H54 (cell line): ENCODE measurements around the gene RASGRP1.

Experiments used
- DNase-seq: peaks from one replicate; pipeline ENCODE4 v3.0.0; 2011; ENCODE audit warnings: low spot score, mixed read lengths; ENCODE audit not compliant: insufficient read length
- FAIRE-seq: peaks from 3 replicates; lab custom pipeline; 2011; peaks lifted over from hg19 to GRCh38; lab: Jason Lieb, UNC
- POLR2A ChIP-seq: IDR thresholded peaks from 2 replicates; pipeline ENCODE4 v1.6.1; 2011; ENCODE audit warnings: low read depth, mild to moderate bottlenecking, low read length

The RASGRP1 gene

DNA sequence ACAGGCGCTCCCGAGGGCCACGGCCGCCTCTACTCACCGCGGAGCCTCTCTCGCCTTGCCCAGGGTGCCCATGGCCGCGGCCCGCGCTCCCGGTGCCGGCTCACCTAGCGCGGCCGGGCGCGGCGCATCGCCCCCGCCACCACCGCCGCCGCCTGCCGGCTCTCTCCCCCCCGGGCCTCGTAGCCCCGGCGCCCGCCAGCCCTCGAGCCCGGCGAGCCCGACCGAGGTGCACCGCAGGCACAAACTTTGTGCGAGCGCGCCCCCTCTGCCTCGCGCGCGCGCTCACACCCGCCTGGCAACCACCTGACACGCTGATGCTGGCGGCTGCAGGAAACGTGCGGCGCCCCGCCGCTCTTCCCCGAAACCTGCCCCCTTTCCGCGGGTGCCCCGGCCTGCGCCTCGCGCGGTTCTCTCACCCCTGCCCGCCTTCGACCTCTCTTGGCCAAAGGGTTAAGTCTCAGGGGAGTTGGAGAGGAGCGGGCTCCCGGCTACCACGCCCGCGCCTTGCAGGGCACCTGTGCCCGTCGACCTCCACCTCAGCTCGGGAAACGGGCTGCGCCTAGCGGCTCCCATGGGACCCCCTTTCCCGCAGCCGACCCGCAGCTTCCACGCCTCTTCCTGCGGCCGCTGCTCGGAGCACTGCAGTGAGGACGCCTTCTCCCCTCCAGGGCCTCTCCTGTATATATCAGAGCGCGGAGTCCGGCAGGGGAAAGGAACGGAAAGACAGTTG lies at the start of gene RASGRP1:
RASGRP1 (minus strand) TSS at position 258 of the 730 bp plus-strand sequence; CDS start at position 72, 186 bp downstream.
- FAIRE-seq (no peak), DNase-seq (no peak)
- no peak for TF ChIP-seq POLR2A

DNA sequence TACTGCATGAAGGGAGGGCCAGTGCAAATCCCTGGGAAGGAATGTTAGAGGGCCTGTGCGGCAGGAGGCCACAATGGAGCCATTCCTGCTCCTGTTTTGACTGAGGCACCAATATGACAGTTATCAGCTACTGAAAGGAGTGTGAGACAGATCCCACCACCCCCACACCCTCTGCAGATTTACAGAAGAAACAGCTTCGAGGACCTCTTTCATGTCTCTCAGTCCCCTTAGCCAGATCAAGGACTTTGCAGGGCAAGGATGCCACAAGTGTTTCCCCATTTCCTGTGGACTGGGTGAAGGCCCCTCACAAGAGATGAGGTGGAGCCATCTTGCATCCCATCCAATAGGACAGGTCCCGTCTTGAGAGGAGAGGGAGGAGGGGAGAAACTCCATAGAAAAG lies 48.5 kb upstream of the RASGRP1 start:
- no peak for FAIRE-seq
- no peak for DNase-seq
- TF ChIP-seq POLR2A: no peak

DNA sequence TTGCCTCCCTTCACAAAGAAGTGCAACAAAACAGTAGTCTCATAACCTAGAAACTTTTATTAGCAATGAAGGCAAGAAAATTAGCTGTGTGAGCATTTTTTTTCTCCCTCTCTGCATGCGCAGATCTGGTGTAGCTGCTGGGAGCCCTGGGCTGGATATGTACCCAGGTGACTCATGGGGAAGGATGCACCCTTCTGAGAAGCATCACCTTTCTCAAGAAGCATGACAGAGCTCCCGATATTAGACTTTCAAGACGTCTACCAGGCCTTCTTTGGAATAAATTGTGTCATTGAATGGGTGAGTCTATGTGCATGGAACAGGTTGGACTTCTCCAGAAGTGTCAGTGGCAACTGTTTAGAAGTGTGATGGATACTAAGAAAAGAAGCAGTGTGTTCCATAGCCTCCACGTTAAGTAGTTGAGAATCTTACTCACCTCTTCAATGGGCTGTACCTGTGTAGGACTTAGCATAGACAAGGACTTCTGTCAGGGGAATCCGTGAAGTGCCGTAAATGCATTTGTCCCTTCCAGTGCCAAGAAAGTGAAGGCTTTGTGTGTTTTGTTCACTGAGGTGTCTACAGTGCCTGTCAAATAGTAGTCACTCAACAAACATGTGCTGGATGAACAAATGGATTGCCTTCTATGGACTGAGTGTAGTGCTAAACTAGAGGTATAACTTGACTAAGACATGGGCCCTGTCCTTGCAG lies 47.7 kb upstream of the RASGRP1 start:
- DNase-seq (no peak), FAIRE-seq (no peak)
- no peak for TF ChIP-seq POLR2A

DNA sequence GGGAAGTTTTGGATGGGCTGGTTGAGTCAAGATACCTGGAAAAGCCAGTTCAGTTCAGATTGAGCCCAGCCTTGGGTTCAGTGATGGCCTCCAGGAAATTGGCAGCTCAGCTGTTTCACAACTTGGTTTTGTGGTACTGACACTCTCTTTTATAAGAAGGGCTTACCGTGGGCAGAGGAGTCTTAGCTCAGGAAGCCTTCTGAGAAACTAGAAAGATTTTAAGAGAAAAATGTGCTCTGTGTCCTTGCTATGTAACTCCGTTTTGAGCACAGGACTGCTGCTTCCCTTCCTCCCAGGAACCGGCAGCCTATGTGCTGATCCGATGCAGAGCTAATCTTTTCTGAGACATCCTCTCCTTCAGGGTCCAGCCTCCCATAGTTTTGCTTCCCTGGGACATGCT lies 46.6 kb upstream of the RASGRP1 start:
- FAIRE-seq (no peak), DNase-seq (no peak)
- no peak for TF ChIP-seq POLR2A

DNA sequence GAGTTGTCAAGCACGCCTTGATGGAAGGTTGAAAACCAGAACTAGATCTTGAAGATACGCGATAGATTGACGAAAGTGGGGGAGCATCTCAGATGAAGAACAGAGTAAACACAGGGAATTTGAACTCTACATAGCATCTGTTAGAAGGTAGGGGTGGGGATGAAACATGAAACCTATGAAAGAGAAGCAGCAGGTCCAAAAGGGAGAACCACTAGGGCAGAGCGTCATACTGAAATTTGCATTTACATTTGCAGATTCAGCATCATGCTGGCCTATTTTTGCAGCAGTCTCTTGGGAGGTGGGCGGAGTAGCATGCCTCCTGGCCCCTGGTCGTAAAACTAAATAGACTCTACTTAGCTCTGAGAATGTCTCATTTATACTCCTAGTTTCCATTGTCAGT lies 46.1 kb upstream of the RASGRP1 start:
- DNase-seq: no peak
- TF ChIP-seq POLR2A: no peak
- FAIRE-seq: no peak

DNA sequence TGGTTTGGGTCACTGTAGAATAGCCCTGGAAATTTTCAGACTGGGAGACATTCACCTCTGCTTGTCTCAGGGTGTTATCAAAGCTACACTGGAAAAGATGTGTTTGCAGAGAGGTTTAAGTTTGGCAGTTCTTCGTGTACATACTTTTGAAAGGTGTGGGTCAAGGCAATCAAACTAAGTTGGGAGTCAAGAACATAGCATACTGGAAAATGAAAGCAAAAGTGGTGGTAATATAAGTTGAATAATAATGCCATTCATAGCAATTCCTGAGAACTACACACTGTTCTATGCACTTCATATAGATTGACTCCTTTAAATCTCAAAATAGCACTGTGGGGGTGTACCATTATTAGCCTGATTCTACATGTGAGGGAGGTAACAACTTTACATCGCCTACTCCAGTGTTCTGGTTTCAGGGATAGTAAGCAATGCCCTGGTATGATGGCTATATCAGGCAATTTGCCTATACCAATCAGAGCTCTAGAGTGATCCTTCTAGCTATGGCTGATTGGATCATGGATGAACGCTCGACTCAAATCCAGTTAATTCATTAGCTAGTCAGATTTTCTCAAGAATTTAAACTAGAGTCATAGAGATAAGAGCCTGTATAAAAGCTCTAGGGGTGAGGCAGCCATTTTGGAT lies 44.6 kb upstream of the RASGRP1 start:
- DNase-seq: no peak
- no peak for TF ChIP-seq POLR2A
- no peak for FAIRE-seq

DNA sequence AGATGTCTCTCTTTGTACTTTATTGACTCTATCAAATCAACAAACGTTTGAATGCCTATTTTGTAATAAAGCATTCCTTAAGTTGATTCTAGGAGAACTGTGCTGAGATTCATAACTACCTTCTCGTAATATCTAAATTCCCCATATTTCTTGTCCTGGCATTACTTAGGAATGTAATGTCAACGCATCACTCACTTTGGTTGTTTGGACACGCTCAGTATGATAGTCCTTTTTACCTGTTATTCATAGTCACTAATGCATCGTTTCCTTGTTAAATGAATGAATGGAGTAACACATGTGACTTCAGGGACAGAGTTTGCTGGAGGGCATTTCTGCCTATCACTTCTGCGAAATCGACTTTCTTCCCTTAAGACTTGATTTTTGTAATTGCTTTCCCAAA lies 44.1 kb upstream of the RASGRP1 start:
- no peak for DNase-seq

DNA sequence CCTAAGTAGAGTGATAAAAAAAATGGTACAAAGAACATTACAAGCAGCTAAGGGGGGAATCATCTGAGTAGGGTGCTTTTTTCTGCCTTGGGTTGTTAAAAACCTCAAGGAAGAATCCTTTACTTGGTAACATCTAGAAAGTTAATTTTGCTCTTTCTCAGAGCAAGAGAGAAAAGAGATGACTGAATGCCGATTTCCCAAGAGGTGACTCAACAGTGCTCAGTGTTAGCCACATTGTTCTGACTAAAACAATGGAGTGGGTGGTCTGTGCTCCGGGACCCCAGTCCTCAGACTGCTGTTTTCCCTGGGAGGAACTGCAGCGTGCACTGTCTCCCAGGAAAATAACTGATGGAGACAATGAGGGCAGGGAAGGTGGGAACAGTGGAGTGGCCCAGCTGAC lies 41.1 kb upstream of the RASGRP1 start:
- no peak for DNase-seq
- no peak for TF ChIP-seq POLR2A
- no peak for FAIRE-seq

More for the DNA sequence above, 44.1 kb upstream of the RASGRP1 start:
- FAIRE-seq: no peak
- no peak for TF ChIP-seq POLR2A

DNA sequence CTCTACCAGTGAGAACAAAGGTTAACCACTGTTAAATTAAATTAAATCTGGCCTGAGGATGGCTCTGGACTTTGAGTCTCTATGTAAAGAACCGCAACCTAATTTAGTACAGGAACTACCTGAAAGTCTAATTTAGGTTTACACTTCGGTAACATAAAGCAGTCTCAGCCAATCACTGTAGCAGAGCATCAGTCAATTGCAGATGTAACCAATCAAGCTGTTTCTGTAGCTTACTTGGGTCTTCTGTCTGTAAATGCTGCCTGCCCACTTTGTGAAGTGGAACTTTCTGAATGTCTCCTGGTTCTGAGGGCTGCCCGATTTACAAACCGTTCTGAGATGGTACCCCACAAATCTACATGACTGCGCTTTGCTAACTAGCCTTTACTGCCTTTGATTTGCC lies 39.1 kb upstream of the RASGRP1 start:
- no peak for TF ChIP-seq POLR2A
- DNase-seq: no peak
- no peak for FAIRE-seq

DNA sequence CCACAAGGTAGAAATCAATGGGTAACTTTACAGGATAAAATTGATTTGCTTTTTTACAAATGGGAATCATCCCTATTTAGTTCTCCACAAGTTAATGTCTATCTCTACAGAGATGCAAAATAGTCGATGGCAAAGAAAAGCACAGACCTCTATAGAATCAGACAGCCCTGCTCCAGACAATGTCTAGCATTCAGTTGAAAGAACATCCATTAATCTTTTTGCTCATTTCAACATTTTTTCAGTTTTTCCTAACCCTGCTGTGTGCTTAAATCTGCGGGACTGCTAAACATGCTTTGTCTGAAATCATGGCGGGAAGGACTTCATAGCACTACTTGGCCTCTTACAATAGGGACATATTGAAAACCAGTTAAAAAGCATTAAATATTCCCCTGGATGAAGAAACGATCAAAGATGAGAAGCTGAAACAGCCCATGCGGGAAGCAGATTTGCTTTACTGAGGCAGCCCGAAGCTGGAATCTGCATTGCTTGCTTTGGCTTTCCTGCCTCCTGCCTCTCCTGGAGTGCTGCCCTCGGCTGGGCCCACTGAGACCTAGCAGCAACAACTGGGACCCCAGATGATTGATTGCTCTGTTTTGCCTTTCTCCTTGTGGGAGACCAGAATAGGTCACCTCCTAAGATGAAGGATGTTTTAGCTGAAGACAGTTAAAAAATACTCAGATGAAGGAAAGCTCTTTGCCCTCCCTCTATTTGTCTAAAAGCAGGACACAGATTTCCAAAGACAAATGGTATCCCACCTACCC lies 38.5 kb upstream of the RASGRP1 start:
- no peak for FAIRE-seq
- no peak for TF ChIP-seq POLR2A
- no peak for DNase-seq

DNA sequence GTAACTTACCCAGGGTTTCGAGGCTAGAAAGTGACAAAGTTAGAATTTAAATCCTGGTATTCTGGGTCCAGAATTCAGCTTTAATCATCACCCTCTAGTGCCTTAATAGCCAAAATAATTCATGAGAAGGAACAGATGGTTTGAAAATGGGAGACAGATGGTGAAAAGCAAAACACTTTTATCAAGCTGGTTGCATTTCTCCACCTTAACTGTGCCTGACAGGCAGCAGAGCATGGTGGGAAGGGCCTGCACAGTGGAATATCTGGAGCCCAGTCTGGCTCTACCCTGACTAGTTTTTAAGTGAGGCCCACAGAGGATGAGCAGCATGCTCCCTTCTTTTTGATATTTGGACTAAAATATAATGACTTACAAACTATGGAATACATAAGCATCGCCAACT lies 35.6 kb upstream of the RASGRP1 start:
- FAIRE-seq (no peak), DNase-seq (no peak)
- TF ChIP-seq POLR2A: no peak

DNA sequence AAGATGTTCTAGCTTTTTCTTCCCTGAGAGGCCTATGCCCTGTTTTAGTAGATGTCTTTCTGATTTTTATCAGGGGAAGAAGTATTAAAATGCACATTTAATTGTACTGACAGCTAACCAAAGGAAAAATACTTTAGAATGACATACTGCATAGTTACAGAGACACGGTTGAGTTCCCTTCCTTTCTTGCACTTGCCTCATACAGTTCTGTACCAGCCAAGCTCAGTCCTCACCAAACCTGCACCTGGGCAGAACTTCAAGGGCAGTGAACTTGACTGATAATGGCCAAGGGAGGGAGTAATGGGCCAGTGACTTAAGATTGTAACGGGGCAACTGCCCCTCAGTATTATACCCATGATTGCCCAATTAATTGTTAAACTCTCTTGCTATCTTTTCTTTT lies 34.1 kb upstream of the RASGRP1 start:
- no peak for DNase-seq
- FAIRE-seq: no peak
- TF ChIP-seq POLR2A: no peak

DNA sequence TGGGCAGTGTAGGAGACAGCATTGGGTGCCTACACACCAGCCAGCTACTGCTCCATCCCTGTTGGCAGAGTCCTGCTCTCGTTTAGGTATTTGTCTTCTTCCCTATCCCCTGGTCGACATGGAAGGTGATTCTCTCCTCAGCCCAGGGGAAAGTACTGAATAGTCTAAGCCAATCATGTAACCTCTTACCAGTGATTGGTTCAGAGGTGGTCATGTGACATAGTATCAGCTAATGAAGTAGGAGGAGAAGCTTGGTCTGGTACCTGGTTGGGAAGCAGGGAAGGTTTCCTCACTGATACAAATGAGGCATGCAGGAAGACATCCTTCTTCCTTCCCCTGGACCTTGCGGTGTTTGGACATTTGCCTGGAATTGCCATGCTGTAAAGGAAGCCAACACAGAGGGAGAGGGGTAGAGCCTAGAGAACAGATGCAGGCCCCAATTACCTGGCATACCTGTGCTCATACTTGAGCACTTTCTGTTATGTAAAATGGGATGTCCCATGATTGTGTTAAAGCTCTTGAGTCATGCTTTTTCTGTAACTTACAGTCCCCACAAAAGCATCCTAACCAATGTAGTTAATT lies 32.7 kb upstream of the RASGRP1 start:
- no peak for FAIRE-seq
- no peak for TF ChIP-seq POLR2A
- DNase-seq: no peak
